Gastroesophageal sphincter (tissue), 3 donors: ENCODE measurements around the gene NPHP1.

Experiments used
- POLR2A ChIP-seq, 2 donors: fragments of 450-650 bp; IDR thresholded peaks; one replicate each; pipeline ENCODE4 v1.6.1; 2017; ENCODE audit warnings: antibody characterized with exemption in 2 of 2, mild to moderate bottlenecking in 2 of 2, moderate library complexity in 1 of 2
- TF ChIP-seq, protein P1 (sequence below), 4 experiments: fragments of 200-600 bp in 2 of 4; fragments of 450-650 bp in 2 of 4; sonication (generic) in 1 of 4; IDR thresholded peaks; one replicate each; pipeline ENCODE4 v1.5.1; 2017 to 2019; ENCODE audit warnings: antibody characterized with exemption in 4 of 4, mild to moderate bottlenecking in 2 of 4, moderate library complexity in 2 of 4

DNA sequence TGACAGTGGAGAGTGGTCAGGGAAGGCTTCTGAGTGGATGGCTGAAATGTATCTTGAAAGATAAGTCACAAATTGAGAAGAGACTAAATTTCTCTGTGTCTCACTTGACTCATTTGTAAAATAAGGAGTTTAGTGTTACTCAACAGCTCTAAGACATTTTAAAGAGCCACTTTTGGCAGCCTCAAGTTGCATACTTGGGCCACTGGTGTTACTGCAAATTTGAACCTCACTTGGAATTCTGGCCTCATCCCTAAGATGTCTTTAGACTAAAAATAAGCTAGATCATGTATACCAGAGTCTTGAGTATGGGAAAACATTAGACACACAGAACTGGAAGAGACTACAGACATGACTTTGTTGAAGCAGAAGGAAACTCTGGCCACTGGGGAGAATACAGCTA lies 12.0 kb upstream of the NPHP1 start:
- TF ChIP-seq POLR2A (IDR thresholded peaks at IDR 0.05) = no peak
- TF ChIP-seq, protein P1, sequence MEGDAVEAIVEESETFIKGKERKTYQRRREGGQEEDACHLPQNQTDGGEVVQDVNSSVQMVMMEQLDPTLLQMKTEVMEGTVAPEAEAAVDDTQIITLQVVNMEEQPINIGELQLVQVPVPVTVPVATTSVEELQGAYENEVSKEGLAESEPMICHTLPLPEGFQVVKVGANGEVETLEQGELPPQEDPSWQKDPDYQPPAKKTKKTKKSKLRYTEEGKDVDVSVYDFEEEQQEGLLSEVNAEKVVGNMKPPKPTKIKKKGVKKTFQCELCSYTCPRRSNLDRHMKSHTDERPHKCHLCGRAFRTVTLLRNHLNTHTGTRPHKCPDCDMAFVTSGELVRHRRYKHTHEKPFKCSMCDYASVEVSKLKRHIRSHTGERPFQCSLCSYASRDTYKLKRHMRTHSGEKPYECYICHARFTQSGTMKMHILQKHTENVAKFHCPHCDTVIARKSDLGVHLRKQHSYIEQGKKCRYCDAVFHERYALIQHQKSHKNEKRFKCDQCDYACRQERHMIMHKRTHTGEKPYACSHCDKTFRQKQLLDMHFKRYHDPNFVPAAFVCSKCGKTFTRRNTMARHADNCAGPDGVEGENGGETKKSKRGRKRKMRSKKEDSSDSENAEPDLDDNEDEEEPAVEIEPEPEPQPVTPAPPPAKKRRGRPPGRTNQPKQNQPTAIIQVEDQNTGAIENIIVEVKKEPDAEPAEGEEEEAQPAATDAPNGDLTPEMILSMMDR (IDR thresholded peaks at IDR 0.05) = no peak
